ENCODE data around the gene NBPF1. TPM values are rescaled to one million over a fixed set of nuclear protein-coding genes. Genes with fewer than 3 reads are reported as not detected.
"Not testable (repeated sequence)": the region's sequence is repeated elsewhere in the genome, so short reads cannot be mapped to it uniquely, and the experiment has no call there.

Gene NBPF1
- total RNA-seq, 3 donors from 2014 or later = 36.7 to 53.9 (median 42.7) TPM

- no peaks in the 10 kb centered on the region for H3K36me3 ChIP-seq
- intact Hi-C loops (cut with DNase I; ENCODE audit: low total_unique reads) = no loop called here
- H3K27ac ChIP-seq = no peak overlapping the region
- H3K27me3 ChIP-seq = no peaks in the 10 kb centered on the region
- no peaks in the 10 kb centered on the region for H3K9me3 ChIP-seq
- H3K4me1 ChIP-seq = peaks cover 0 to 4% of the 10 kb centered on the region in 2 donors
- TF ChIP-seq POLR2A (IDR thresholded peaks at IDR 0.05) (no peak), POLR2AphosphoS5 (IDR thresholded peaks at IDR 0.05) (no peak), CTCF (IDR thresholded peaks at IDR 0.05) (no peak)
- no peak overlapping the region for H3K4me3 ChIP-seq
- DNase-seq (ENCODE audit: low spot score in 2 of 2) = no peak
These were observed 5.9 kb downstream of the NBPF1 start for GRCh38 chr1:16607433-16607851.

- H3K27me3 ChIP-seq; intact Hi-C loops (cut with DNase I; ENCODE audit: low total_unique reads); H3K4me1 ChIP-seq; DNase-seq (ENCODE audit: low spot score in 2 of 2); H3K36me3 ChIP-seq; H3K9me3 ChIP-seq; H3K4me3 ChIP-seq; H3K27ac ChIP-seq: not testable (repeated sequence)
These were observed 6.5 kb downstream of the NBPF1 start for GRCh38 chr1:16606666-16607432.

GRCh38 chr1:16605532-16606505 is 7.5 kb downstream of the NBPF1 start:
- no peaks in the 10 kb centered on the region for H3K27me3 ChIP-seq
- DNase-seq (ENCODE audit: low spot score in 2 of 2) = no peak
- no peak overlapping the region for H3K27ac ChIP-seq
- no peaks in the 10 kb centered on the region for H3K9me3 ChIP-seq
- intact Hi-C loops (cut with DNase I; ENCODE audit: low total_unique reads) = no loop called here
- H3K4me3 ChIP-seq = no peak overlapping the region
- H3K36me3 ChIP-seq = no peaks in the 10 kb centered on the region
- no peak for TF ChIP-seq POLR2AphosphoS5 (IDR thresholded peaks at IDR 0.05)
- TF ChIP-seq POLR2A (IDR thresholded peaks at IDR 0.05) = no peak
- no peak for TF ChIP-seq CTCF (IDR thresholded peaks at IDR 0.05)
- no peaks in the 10 kb centered on the region for H3K4me1 ChIP-seq

- Histone ChIP-seq H3K27me3 (no peaks in the 10 kb centered on the region), H3K4me3 (no peak overlapping the region), H3K4me1 (no peaks in the 10 kb centered on the region), H3K36me3 (no peaks in the 10 kb centered on the region), H3K27ac (no peak overlapping the region), H3K9me3 (no peaks in the 10 kb centered on the region)
- intact Hi-C loops (cut with DNase I; ENCODE audit: low total_unique reads) = no loop called here
- no peak for TF ChIP-seq CTCF (IDR thresholded peaks at IDR 0.05)
- TF ChIP-seq POLR2AphosphoS5 (IDR thresholded peaks at IDR 0.05) = no peak
- TF ChIP-seq POLR2A (IDR thresholded peaks at IDR 0.05) = no peak
- DNase-seq (ENCODE audit: low spot score in 2 of 2) = no peak
These were observed 8.2 kb downstream of the NBPF1 start for GRCh38 chr1:16605213-16605525.

- DNase-seq (ENCODE audit: low spot score in 2 of 2); H3K4me1 ChIP-seq; H3K4me3 ChIP-seq; H3K9me3 ChIP-seq; H3K36me3 ChIP-seq; H3K27ac ChIP-seq; H3K27me3 ChIP-seq; intact Hi-C loops (cut with DNase I; ENCODE audit: low total_unique reads): not testable (repeated sequence)
These were observed 8.7 kb downstream of the NBPF1 start for GRCh38 chr1:16604514-16605212.

- intact Hi-C loops (cut with DNase I; ENCODE audit: low total_unique reads); H3K4me3 ChIP-seq; H3K27ac ChIP-seq; H3K4me1 ChIP-seq; H3K27me3 ChIP-seq; H3K36me3 ChIP-seq; H3K9me3 ChIP-seq; DNase-seq (ENCODE audit: low spot score in 2 of 2): not testable (repeated sequence)
These were observed 9.7 kb downstream of the NBPF1 start for GRCh38 chr1:16603623-16604022.

GRCh38 chr1:16602336-16603011 is 10.9 kb downstream of the NBPF1 start:
- intact Hi-C loops (cut with DNase I; ENCODE audit: low total_unique reads); H3K4me1 ChIP-seq; H3K27ac ChIP-seq; H3K4me3 ChIP-seq; H3K27me3 ChIP-seq; DNase-seq (ENCODE audit: low spot score in 2 of 2); H3K9me3 ChIP-seq; H3K36me3 ChIP-seq: not testable (repeated sequence)

- H3K27ac ChIP-seq; H3K36me3 ChIP-seq; H3K9me3 ChIP-seq; DNase-seq (ENCODE audit: low spot score in 2 of 2); H3K4me1 ChIP-seq; H3K27me3 ChIP-seq; intact Hi-C loops (cut with DNase I; ENCODE audit: low total_unique reads); H3K4me3 ChIP-seq: not testable (repeated sequence)
These were observed 12.2 kb downstream of the NBPF1 start for GRCh38 chr1:16600855-16601786.
